ENCODE measurements around the gene BEND6. TPM values are rescaled to one million over a fixed set of nuclear protein-coding genes. Genes with fewer than 3 reads are reported as not detected.

BEND6 gene
- total RNA-seq, result not detected

GRCh38 chr6:56954403-56955170 is at the start of gene BEND6:
BEND6 (plus strand) TSS chr6:56955107; CDS start chr6:56981811, 26,704 bp downstream.
- intact Hi-C loops (cut with micrococcal nuclease), result loop anchor here (1.0 to 5.0 kb wide), 8 partner anchors 50 to 362 kb away; partner anchors contain the start of genes BAG2, KIAA1586 and RAB23
- peak within 1 kb of the TSS; percentile 82 for H3K4me3 Mint-ChIP-seq
- no peak within 1 kb of the TSS for H3K27ac Mint-ChIP-seq
- ChIA-PET POLR2A (no interaction called here), CTCF (interaction anchor here (0.6 to 1.8 kb wide), 11 partner anchors 13 to 362 kb away, joined by 3 to 13 read pairs (median 4); partner anchors contain the start of gene PRIM2)
- no peaks in the 10 kb centered on the region for H3K9me3 Mint-ChIP-seq
- peaks cover 50% of the 10 kb centered on the region for H3K27me3 Mint-ChIP-seq
- H3K4me1 Mint-ChIP-seq (ENCODE audit: low read depth), result peaks cover 21% of the 10 kb centered on the region
- peak; percentile 59 for DNase-seq
- H3K36me3 Mint-ChIP-seq, result no peaks in the 10 kb centered on the region

DNA sequence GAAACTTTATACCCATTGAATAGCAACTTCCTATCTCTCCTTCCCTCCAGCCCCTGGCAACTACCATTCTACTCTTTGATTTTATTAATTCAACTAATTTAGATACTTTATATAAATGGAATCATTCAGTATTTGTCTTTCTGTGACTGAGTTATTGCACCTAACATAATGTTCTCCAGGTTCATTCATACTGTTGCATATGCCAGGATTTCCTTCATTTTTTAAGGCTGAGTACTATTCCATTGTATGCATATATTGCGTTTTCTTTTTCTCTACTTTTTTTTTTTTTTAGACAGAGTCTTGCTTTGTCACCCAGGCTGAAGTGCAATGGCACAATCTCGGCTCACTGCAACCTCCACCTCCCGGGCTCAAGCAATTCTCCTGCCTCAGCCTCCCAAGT is 49.5 kb upstream of the BEND6 start:
- intact Hi-C loops (cut with micrococcal nuclease), result no loop called here
- DNase-seq, result no peak
- POLR2A ChIA-PET, result no interaction called here
- H3K4me1 Mint-ChIP-seq (ENCODE audit: low read depth), result no peaks in the 10 kb centered on the region
- no peak overlapping the region for H3K4me3 Mint-ChIP-seq
- H3K27me3 Mint-ChIP-seq, result peaks cover 13% of the 10 kb centered on the region
- no peak overlapping the region for H3K27ac Mint-ChIP-seq
- CTCF ChIA-PET, result interaction anchor here (0.7 to 4.9 kb wide), 10 partner anchors 9 to 418 kb away, joined by 3 to 153 read pairs (median 9); partner anchors contain the start of genes BEND6 and PRIM2
- no peaks in the 10 kb centered on the region for H3K9me3 Mint-ChIP-seq
- no peaks in the 10 kb centered on the region for H3K36me3 Mint-ChIP-seq

DNA sequence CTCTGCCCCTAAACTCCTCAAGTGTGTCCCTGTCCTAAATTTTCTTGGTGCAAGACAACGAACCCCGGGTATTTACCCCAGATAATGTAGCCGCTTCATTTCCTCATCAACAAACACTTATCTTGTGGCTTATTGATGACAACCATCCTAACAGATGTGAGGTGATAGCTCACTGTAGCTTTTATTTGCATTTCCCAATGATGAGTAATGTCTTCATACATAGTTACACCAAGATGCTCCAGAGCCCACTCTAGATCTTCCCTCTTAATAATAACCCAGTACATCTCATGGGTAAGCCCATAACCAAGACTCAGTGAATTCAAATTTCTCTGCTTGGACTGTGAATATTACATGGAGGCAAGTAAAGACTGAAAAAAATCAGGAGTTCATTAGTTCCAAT is 48.2 kb upstream of the BEND6 start:
- CTCF ChIA-PET, result interaction anchor here (1.0 to 2.8 kb wide), 3 partner anchors 14 to 410 kb away, joined by 3 to 12 read pairs (median 3); partner anchors contain the start of gene PRIM2
- intact Hi-C loops (cut with micrococcal nuclease), result no loop called here

DNA sequence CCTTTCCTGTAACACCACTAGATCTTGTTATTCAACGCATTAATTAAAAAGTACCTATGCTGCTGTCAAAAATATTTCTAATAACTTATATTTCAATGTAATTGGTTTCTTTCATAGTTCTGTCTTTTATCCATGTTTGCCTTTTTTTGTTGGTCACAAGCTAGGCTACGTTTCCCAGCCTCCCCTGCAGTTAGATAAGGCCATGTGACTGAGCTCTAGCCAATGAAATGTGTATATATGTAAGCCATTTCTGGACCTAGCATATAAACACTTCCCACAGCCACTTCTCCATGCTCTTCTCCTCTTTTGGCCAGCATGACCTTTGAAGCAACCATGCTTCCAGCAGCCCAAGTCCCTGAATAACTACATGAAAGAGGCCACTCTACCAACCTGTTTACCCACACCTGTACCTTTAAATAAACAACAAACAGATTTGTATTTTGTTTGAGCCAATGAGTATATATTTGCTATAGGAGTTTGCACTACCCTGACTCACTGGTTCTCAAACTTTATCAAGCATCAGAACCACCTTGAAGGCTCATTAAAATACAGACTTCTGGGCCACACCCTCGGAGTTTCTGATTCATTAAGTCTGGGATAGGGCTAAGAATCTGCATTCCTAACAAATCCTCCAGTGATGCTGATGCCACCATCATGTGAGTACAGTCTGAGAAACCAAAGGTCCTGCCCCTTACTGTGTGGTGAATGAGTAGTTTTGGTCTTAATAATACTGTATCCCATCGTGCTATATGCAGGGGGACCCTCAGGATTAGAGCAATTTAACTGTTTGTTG is 45.6 kb upstream of the BEND6 start:
- intact Hi-C loops (cut with micrococcal nuclease), result no loop called here
- Mint-ChIP-seq H3K27me3 (peaks cover 20% of the 10 kb centered on the region), H3K36me3 (no peaks in the 10 kb centered on the region), H3K4me1 (ENCODE audit: low read depth) (no peaks in the 10 kb centered on the region), H3K4me3 (no peak overlapping the region), H3K27ac (no peak overlapping the region), H3K9me3 (no peaks in the 10 kb centered on the region)
- ChIA-PET CTCF (interaction anchor here (1.7 kb wide), 1 partner anchor 407 kb away, joined by 4 read pairs; no protein-coding TSS in a partner anchor), POLR2A (no interaction called here)
- no peak for DNase-seq

More for the DNA sequence above, 48.2 kb upstream of the BEND6 start:
- no peaks in the 10 kb centered on the region for H3K36me3 Mint-ChIP-seq
- DNase-seq, result no peak
- H3K27me3 Mint-ChIP-seq, result peaks cover 13% of the 10 kb centered on the region
- H3K27ac Mint-ChIP-seq, result no peak overlapping the region
- H3K4me1 Mint-ChIP-seq (ENCODE audit: low read depth), result no peaks in the 10 kb centered on the region
- POLR2A ChIA-PET, result no interaction called here
- no peak overlapping the region for H3K4me3 Mint-ChIP-seq
- no peaks in the 10 kb centered on the region for H3K9me3 Mint-ChIP-seq

GRCh38 chr6:56911847-56912246 is 43.1 kb upstream of the BEND6 start:
- Mint-ChIP-seq H3K36me3 (no peaks in the 10 kb centered on the region), H3K4me3 (no peak overlapping the region), H3K27ac (no peak overlapping the region), H3K4me1 (ENCODE audit: low read depth) (no peaks in the 10 kb centered on the region), H3K9me3 (no peaks in the 10 kb centered on the region), H3K27me3 (peaks cover 10% of the 10 kb centered on the region)
- no peak for DNase-seq
- ChIA-PET CTCF (interaction anchor here (0.7 to 4.1 kb wide), 2 partner anchors 9 to 405 kb away, joined by 4 to 14 read pairs; partner anchors contain the start of gene PRIM2), POLR2A (no interaction called here)
- intact Hi-C loops (cut with micrococcal nuclease), result no loop called here

- intact Hi-C loops (cut with micrococcal nuclease), result no loop called here
These were observed 41.4 kb upstream of the BEND6 start for GRCh38 chr6:56913285-56914074.

GRCh38 chr6:56914798-56915658 is 39.9 kb upstream of the BEND6 start:
- no peak overlapping the region for H3K4me3 Mint-ChIP-seq
- DNase-seq, result no peak
- no peaks in the 10 kb centered on the region for H3K36me3 Mint-ChIP-seq
- ChIA-PET POLR2A (no interaction called here), CTCF (interaction anchor here (0.7 to 4.1 kb wide), 3 partner anchors 10 to 238 kb away, joined by 3 to 14 read pairs (median 12); no protein-coding TSS in a partner anchor)
- H3K4me1 Mint-ChIP-seq (ENCODE audit: low read depth), result no peaks in the 10 kb centered on the region
- intact Hi-C loops (cut with micrococcal nuclease), result no loop called here
- no peaks in the 10 kb centered on the region for H3K9me3 Mint-ChIP-seq
- H3K27me3 Mint-ChIP-seq, result peaks cover 9% of the 10 kb centered on the region
- no peak overlapping the region for H3K27ac Mint-ChIP-seq

More at GRCh38 chr6:56913285-56914074, 41.4 kb upstream of the BEND6 start:
- H3K4me1 Mint-ChIP-seq (ENCODE audit: low read depth), result no peaks in the 10 kb centered on the region
- H3K36me3 Mint-ChIP-seq, result no peaks in the 10 kb centered on the region
- no peak overlapping the region for H3K27ac Mint-ChIP-seq
- H3K27me3 Mint-ChIP-seq, result peaks cover 9% of the 10 kb centered on the region
- ChIA-PET CTCF (interaction anchor here (1.1 to 4.1 kb wide), 5 partner anchors 8 to 108 kb away, joined by 3 to 14 read pairs (median 10); partner anchors contain the start of gene BEND6), POLR2A (no interaction called here)
- DNase-seq, result no peak
- no peaks in the 10 kb centered on the region for H3K9me3 Mint-ChIP-seq
- H3K4me3 Mint-ChIP-seq, result no peak overlapping the region

GRCh38 chr6:56915832-56916231 is 39.1 kb upstream of the BEND6 start:
- Mint-ChIP-seq H3K4me1 (ENCODE audit: low read depth) (no peaks in the 10 kb centered on the region), H3K9me3 (no peaks in the 10 kb centered on the region), H3K4me3 (no peak overlapping the region), H3K27me3 (peaks cover 10% of the 10 kb centered on the region), H3K36me3 (no peaks in the 10 kb centered on the region), H3K27ac (no peak overlapping the region)
- POLR2A ChIA-PET, result no interaction called here
- DNase-seq, result no peak
- CTCF ChIA-PET, result no interaction called here
- intact Hi-C loops (cut with micrococcal nuclease), result no loop called here

GRCh38 chr6:56916849-56917551 is 37.9 kb upstream of the BEND6 start:
- H3K27ac Mint-ChIP-seq, result no peak overlapping the region
- ChIA-PET CTCF (interaction anchor here (1.1 to 1.8 kb wide), 2 partner anchors 12 to 14 kb away, joined by 3 to 6 read pairs; no protein-coding TSS in a partner anchor), POLR2A (no interaction called here)
- H3K4me3 Mint-ChIP-seq, result no peak overlapping the region
- H3K27me3 Mint-ChIP-seq, result peaks cover 13% of the 10 kb centered on the region
- intact Hi-C loops (cut with micrococcal nuclease), result no loop called here
- H3K4me1 Mint-ChIP-seq (ENCODE audit: low read depth), result no peaks in the 10 kb centered on the region
- H3K36me3 Mint-ChIP-seq, result no peaks in the 10 kb centered on the region
- H3K9me3 Mint-ChIP-seq, result no peaks in the 10 kb centered on the region
- DNase-seq, result no peak

DNA sequence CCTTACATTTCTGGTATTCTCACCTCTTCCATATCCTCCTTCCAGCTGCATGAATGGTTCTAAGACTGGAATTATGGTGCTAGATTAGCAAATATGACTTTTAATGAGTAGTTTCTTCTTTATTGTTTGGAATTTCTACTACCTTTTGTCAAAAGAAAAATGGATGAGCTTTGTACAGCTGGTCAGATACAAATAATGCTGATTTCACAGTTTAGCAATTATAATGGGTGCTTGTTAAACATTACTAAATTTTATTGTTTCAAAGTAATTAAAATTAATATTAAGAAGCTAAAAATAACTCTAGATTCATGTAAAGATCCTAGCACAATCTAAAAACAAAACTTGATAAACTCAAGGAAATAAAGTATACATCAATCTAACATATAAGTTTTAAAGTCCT is 32.3 kb upstream of the BEND6 start:
- no peak overlapping the region for H3K27ac Mint-ChIP-seq
- ChIA-PET POLR2A (no interaction called here), CTCF (no interaction called here)
- no peak for DNase-seq
- intact Hi-C loops (cut with micrococcal nuclease), result no loop called here
- no peaks in the 10 kb centered on the region for H3K9me3 Mint-ChIP-seq
- H3K36me3 Mint-ChIP-seq, result no peaks in the 10 kb centered on the region
- H3K27me3 Mint-ChIP-seq, result peaks cover 22% of the 10 kb centered on the region
- H3K4me1 Mint-ChIP-seq (ENCODE audit: low read depth), result no peaks in the 10 kb centered on the region
- H3K4me3 Mint-ChIP-seq, result no peak overlapping the region
